Central memory CD4-positive, alpha-beta T cell (primary cell): ENCODE measurements around the gene HSPH1.

Experiments
- DNase-seq: peaks from one replicate; pipeline ENCODE4 v3.0.0; 2022

HSPH1 gene

DNA sequence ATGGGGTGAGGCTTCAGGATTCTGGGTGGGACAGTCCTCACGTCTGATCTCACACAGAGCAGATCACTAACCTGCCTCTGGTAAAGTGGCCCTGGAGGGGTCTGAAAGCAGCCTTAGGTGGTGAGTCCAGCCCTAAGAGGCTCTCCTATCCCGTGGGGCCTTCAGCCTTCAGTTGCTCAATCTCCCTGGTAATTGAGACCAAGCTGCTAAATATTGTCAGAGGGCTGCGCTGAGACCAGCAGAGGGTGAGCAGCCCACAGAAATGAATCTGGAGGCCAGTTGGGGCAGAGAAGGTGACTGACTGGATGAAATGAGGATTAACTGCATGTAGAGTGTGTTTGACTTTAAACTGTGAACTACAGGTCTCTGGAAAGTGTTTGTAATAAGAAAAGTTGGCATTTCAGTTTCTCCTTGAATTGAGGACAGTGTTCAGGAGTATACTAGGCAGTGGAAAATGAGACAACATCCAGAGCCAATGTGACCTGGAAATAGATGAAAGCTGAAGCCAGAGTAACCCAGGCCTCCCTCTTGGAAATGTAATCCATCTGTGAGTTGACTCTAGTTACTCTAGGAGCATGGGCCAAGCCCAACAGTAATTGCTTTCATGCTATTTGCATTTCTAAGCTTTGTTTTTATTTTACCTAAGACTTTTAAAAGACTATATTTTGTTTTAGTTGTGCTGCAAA is 14.3 kb upstream of the HSPH1 start:
- no peak for DNase-seq

DNA sequence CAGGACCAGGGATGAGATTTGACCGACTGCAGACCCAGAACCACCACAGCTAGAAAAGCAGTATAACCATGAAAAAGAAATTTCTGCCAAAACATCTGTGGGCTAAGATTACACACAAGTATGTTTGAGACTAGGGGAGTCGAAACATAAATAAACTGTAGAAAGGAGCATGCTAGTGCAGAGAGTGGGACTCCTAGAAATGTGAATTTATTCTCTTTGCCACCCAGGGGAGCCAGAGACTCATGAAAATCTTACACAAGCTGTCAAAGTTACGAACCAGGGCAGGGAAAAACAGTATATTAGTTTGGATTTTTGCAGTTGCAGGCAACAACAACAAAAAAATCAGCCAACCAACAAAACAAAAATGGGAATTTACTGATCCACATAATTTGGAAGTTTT is 12.3 kb upstream of the HSPH1 start:
- DNase-seq = no peak

DNA sequence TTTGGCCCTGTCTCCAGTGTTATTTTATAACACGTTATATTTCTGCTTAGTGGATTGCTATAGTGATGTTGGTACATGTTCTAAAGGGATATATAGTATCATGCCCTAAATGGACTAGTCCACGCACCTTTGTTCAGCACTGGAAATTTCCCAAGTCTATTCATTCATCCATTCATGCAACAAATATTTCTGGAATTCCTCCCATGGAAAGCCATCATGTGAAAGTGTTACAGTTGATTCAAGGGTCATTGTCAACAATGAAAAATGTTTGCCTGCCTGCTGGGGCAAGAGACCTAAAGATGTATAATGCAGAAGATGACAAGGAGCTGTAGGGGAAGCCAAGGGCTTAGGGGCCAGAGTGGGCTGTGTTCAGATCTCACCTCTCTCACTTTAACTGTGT is 10.8 kb upstream of the HSPH1 start:
- DNase-seq = no peak

DNA sequence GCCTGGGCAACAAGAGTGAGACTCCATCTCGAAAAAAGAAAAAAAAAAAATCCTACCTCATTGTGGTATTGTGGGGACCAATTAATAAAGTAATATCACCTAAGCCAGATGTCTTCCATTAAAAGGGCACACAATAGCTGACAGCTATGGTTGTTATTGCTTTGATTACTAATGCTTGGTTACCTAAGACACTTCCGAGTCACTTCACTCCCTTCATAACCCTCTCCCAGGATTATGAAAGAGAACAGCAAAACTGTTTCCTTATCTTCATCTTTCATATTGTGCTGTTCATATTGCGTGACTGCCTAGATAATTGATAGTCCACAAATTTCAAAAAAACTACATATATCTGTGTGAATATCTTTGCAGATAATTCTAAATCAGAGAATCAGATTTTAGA is 10.3 kb upstream of the HSPH1 start:
- no peak for DNase-seq

DNA sequence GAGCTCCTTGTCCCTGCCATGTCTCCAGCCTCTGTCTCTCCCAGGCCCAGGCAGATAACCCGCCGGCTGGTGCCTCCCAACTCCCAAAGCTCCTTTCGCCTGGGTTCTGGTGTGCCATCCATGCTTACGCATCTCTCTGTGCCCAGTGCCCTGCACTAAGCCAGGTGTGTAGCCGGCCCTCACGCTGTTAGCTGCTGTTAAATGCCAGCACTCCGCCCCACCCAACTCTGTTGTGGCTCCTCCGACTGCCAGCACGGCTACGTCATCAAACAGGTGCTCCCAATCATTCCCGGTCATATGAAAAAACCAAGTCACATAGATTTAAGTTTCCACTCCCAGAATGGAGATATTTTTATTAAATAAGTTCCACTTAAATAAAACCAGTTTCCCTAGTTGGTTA is 7.0 kb upstream of the HSPH1 start:
- no peak for DNase-seq

DNA sequence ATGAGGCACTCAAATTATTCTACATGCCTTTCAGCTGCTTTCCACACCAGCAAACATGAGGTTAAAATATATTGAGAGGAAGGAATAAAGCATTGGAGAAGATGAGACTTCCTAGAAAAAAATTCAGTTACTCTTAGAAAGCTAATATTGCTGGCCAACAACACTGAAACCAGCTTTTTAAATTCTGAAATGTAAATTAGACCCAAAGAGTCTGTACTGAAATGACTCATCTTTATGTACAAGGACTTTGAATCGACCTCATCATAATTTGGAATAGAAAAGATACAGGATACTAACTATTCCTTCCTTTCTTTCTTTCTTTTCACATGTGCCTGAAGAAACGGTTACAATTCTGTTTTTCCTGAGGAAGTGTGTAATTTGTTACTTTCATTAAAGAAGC is 6.5 kb upstream of the HSPH1 start:
- no peak for DNase-seq

DNA sequence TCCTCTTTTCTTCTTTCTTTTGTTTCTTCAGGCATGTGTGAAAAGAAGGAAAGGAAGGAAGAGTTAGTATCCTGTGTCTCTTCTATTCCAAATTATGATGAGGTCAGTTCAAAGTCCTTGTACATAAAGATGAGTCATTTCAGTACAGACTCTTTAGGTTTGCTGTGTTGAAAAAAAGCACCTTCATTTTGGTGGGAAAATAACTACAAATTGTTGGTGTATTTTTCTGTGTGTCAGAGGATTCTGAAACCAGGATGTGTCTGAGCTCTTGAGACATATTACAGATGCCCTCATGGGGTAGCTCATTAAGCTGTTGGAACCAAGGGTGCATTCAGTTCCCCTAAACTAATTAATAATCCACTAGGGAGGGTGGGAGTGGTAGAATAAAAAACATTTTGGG is 5.8 kb upstream of the HSPH1 start:
- DNase-seq = no peak

DNA sequence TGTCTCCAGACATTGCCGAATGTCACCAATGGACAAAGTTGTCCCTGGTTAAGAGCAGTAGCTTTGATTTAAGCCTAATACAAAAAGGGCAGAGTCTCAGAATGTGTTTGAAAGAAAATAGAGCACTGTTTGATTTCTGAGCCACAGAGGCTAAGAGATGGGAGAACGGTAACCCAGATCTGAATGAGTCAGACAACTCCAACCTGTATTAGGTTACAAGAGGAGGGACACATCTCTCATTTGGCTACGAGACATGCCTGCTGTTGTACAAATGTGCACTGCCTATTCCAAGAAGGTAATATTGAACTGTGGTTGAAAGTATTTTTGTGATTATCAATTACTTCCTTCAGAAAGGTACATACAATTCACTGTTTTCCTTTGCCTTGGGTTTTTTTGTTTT is 4.9 kb upstream of the HSPH1 start:
- DNase-seq = no peak

DNA sequence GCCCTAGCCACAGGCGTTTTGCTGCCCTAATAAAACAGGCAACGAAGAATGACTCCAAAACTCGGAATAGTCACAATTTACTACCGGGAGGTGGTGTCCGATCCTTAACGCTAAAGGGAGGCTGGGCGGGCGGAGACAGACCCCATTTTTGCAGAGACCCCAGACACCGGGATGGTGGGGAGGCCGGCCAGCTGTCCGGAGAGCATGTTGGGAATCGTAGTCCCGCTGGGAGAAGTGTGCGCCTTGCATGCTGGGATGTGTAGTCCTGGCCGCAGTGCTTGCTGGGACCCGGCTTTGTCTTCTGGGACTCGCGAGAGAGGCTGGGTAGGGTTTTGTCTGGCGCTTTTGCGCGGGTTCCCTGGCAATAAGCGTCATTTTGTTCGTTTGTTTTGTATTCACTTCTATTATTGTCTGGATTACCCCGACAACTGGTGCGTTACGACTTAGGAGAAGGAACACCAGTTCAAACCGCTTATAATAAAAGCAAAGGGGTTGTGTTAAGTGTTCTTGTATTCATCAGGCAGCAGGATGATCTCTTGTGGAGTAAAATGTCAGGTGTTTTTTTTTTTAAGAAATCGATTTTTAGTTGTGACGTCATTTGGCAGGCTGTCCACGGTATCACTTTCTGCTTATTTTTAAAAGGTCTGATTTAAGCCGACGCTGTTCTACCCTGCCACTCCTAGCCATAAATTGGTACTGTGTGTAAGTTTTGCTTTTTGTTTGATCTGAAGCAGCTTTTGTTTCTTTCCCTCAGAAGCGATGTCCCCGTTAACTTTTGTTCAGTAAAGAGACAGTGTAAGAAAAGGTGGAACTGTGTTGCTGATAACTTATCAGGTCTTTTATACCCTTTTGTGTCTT is 676 bp upstream of the HSPH1 start:
- DNase-seq = peak; percentile 99

DNA sequence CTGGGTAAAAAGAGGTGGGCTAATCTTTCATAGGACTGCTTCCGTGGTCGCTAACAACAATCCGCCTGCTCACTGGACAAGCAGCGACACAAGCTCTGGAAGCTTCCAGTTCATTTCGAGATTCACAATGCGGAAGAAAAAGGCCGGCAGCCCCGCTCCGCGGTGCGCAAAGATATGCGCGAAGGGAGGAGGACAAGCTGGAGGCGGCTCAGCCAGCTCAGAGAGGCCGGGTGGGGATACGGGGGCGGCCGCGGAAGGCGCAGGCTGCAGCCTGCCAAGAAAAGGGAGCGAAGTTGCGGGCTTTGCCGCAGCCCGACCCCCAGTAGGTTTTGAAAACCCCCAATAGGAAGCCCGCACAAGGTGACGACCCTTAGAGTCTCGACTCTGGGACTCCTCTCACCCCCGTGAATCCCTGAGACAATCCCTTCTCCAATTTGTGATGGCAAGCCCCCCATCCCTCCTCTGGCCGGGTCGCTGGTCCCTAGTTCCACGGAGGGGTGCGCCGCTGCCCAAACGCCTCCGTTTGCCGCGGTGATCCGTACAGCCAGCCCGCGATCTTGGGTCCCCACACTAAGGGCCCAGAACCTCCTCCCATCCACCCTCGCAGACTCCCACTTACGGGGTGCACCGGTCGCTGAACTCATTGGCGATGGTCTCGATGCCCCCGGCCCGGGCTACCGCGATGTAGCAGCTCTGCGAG is 697 bp downstream of the HSPH1 start:
- DNase-seq = peak; percentile 51

DNA sequence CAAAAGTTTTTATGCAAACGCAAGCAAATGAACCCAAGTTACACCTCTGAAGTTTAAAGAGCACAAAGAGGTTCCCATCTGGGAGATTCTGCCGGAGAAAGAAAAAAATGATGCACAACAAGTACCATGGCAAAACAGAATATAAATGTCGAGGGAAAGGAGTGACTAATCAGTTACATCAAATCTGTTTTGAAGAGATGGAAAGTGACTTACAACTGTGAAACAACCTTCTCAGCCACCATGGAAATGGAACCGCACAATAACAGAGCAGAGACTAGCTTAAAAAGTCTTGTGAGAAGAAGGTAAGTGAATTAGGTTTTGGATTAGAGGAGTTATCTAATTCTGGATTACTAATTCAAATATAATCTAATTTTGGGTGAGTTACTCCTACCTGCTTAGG is 2.4 kb downstream of the HSPH1 start:
- no peak for DNase-seq

DNA sequence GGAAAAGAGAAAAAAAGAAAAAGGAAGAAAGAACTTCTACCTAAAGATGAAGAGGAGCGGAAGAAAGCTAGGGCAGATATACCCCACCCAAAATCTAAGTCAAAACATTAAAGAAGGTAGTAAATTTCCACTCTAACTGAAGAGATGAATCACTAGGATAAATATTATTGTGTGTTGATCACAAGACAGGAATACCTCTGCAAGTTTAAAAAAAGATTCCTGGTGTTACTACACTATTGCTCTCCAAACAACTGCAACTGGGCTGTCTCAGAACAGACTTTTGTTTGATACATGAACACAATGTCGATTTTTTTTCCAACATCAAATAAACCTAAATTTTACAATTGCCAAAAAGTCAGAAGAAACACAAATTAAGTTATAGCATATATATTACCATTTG is 6.8 kb downstream of the HSPH1 start:
- no peak for DNase-seq

DNA sequence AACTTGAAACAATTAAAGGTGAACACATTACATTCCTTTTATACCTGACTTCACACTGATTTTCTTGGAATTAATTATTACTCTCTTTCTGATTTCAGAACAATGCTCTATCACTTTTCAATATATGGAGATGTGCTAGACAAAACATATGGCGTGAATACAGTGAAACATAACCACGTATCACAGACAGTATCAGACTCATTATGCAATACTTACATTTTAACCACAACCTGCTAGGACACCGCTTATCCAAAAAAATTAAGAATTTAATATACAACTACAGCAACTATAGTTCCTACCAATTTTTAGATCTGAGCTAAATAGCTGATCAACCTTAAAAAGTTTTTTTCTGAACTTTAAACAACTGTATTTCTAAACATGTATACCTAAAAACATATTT is 9.9 kb downstream of the HSPH1 start:
- no peak for DNase-seq

DNA sequence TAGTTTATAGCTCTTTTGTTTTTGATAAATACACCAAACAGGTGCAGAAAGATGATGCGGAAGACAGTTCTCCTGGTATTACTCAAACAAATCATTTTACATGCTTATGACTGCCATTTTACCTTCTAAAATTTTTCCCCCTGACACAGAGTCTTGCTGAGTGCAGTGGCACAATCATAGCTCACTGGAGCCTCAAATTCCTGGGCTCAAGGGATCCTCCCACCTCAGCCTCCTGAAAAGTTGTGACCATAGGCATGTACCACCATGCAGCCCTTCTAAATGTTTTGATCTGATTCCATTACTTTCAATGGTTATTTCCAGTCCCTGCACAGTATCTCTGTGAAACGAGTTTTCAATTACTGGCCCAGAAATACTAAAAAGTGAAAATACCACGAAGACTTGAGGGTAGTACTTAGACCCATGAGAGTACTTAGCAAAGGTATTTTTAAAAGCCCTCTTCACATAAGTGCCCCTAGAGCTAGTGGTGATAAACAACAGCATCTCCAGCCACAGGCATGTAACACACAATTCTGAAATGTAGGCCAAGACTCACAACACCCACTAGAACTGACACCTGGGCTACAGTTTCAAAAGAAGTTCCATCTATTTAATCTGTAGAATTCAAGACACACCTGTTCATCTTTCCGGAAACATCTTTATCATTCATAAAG is 11.3 kb downstream of the HSPH1 start:
- no peak for DNase-seq

DNA sequence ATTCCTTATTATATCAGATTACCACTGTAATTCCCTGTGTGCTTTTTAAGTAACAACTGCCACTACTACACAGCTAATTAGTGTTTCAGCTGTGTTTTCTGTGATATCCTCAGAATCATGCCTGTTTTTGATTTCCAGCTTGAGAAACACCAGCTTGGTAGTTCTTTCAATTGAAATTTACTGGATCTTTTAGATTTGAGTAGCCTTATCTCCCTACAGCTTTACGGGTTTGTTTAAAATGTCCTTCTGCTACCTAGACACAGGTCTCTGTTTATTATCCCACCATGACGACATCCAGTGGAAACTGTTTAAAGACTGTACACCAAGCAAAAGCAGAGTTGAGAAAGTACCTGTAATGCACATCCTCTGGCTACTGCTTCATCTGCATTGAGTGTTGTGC is 12.1 kb downstream of the HSPH1 start:
- DNase-seq = no peak

DNA sequence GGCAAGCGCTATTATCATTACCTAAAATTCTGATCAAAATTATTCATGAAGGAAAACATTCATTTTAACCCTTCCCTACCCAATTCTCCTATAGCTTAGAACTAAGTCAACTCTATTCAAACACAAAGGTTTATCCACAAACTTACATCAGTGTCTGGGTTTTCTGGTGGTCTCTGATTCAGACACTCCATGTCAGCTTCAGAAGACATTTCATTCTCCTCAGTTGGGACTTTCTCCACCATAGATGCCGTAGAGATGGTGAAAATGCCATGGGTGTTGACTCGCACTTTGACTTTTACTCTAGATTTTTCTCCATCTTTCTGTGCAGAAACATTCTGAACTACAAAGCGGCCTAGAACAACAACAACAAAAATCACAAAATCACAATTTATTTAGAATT is 16.3 kb downstream of the HSPH1 start:
- DNase-seq = no peak

DNA sequence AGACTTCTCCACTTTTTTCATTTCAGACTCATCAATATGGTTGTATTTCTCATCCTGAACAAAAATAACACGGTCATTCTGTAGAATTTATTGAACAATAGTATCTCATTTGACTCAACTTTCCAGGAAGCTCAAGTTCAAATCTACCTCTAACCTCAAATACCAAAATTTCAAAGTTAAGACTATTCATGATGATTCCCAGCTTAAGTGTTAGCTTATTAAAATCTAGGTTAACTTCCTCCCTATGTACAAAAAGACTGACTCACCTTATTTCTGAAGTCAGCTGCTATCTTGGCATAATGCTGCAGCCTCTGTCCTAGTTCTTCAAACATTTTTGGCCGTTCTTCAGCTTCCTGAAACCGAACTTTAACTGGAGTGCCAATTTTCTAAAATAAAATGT is 23.2 kb downstream of the HSPH1 start:
- DNase-seq = no peak

DNA sequence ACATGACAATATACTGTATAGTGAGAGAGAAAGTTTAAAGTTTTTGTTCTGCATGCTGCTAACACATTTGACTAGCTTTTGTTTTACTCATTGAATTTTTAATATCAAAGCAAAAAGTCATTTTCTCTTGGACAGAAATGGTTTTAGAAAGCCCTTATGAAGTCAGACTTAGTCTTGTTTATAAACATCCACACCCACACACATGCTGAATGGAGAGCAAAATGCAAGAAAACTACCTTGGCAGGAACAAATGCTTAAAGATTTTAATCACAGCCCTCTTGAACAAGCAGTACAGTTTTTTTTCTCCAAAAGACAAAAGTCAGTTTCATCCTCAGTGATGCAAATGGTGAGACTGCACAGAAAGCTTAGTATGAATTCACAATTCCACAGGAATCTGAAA is 25.0 kb downstream of the HSPH1 start:
- no peak for DNase-seq

DNA sequence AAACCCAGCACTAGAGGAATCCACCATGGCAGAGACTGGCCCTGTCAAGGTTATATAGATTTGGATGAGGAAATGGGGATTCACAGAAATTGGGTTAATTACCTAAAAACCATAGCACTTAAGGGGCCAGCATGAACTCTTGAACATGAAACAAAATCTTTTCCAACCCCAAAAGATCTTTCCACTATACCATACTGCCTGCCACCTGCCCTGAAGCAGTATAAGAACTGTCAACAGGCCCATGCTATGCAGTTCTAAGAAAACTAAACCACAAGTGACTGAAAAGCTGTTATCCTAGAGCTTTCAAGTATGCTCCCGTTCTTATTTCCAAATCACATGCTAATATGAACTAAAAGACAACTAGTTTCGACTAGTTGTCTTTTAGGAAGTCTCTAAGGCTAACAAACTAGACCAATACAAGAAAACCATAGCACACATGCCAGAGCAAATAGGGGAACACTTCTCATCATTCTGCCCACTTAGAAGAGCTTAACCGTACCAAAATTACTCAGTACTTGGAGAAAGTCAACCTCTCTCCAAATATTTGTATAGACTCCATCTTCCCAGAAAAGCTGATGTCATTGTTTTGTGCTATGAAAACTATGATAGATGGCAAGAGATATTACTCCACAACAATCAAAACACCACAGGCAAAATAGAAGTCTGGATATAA is 27.5 kb downstream of the HSPH1 start:
- no peak for DNase-seq

DNA sequence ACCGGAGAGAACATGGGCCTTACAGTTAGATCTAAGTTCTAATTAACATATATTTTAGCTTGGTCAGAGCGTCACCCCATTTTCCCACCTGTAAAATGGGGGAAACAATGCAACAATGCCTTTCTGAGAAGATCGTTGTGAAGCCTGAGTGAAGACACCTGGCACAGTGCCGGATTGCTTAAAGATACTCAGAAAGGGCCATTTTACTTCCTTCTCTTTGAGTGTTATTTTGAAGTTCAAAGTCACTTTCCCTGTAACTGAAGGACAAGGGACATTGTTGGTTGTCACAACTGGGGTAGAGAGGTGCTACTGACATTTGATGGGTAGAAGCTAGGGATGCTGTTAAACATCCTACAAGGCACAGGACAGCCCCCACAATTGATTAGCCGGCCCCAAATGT is 28.1 kb downstream of the HSPH1 start:
- no peak for DNase-seq

DNA sequence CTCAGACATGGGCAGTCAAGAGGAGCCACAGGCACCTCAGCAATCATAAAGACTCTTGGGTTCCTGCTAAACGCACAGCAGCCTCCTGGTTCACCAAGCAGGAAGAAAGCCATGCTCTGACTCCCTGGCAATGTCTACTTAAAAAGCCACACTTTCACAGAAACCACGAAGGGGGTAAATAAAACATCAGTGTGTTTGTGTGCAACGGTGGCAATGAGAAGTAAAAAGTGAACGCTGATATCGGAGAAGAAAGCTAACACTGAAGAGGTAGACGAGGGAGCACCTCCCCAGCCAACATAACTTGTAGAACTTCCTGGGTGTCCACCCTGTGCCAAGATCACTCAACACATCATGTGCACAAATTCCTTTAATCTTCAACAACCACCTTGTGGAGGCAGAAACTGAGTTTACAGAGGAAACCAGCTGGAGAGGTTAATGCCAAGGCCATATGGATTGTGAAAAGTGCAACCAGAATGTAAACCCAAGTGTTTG is 30.2 kb downstream of the HSPH1 start:
- DNase-seq = no peak

DNA sequence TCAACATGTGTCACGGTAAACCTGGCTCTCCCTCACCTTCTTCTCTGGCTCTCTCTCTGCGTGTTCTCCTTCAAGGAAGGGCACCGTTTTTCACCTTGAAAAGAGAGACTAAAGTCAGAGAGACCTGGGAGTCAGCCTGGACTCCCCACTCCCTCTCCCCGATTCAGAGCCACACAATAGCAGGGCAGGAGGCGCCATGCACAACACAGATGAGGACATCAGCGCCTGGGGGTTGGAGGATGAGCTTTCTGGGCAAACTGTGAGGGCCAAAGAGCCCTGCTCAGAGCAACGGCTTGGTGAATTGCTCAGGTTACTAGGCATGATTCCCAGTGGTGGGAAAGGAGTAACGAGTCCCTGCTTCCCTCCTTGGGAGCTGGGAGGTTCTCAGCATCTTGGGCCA is 32.3 kb downstream of the HSPH1 start:
- no peak for DNase-seq

DNA sequence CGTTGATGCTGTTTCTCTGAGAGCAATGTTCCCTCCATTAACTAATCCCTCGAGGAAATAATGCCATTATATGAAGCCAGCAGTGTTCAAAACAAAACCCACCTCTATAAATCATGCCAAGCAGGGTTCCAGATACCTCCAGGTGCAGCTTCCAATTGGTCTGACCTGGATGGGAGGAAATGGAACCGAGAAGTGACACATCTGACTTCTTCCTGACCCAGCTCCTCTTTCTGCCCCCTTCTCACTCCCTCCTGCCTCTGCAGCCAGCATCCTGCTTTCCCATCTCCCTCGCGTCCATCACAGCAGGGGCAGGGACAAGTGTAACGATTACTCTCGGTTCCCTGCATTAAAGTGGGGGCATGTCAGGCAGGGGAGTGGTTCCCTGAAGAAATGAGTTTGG is 37.5 kb downstream of the HSPH1 start:
- no peak for DNase-seq
